KMS-11 (cell line): ENCODE data around the gene PDE4DIP.
A peak's percentile ranks its signal among the peaks of the same experiment; 100 is the strongest.
"Not testable (repeated sequence)": the region's sequence is repeated elsewhere in the genome, so short reads cannot be mapped to it uniquely, and the experiment has no call there.

Experiments used
- H2AFZ ChIP-seq: fragments of 200-600 bp; sonication (generic); 2 replicates; pipeline ENCODE4 v1.6.1; 2016; ENCODE audit warnings: antibody characterized with exemption, mixed run types, low read depth
- H3K27ac ChIP-seq: fragments of 200-600 bp; sonication (generic); 2 replicates; pipeline ENCODE4 v1.6.1; 2016; ENCODE audit warnings: mild to moderate bottlenecking, mixed run types
- H3K27me3 ChIP-seq: fragments of 200-600 bp; sonication (generic); 2 replicates; pipeline ENCODE4 v1.6.1; 2017; ENCODE audit warnings: mild to moderate bottlenecking, low read depth, mixed run types, moderate library complexity; ENCODE audit not compliant: insufficient read depth
- H3K36me3 ChIP-seq: fragments of 200-600 bp; sonication (generic); 2 replicates; pipeline ENCODE4 v1.6.1; 2017; ENCODE audit warnings: mild to moderate bottlenecking, mixed run types; ENCODE audit not compliant: insufficient read depth
- H3K4me1 ChIP-seq: fragments of 200-600 bp; sonication (generic); 2 replicates; pipeline ENCODE4 v1.6.1; 2016; ENCODE audit warnings: mild to moderate bottlenecking, low read depth, mixed run types; ENCODE audit not compliant: poor library complexity, severe bottlenecking
- H3K4me2 ChIP-seq: fragments of 200-600 bp; sonication (generic); 2 replicates; pipeline ENCODE4 v1.7.0; 2016; ENCODE audit warnings: mild to moderate bottlenecking, mixed run types
- H3K4me3 ChIP-seq: fragments of 200-600 bp; sonication (generic); IDR thresholded peaks from 2 replicates; pipeline ENCODE4 v1.6.1; 2017; ENCODE audit warnings: low read depth, low read length, mixed read lengths; ENCODE audit not compliant: insufficient read depth
- H3K79me2 ChIP-seq: fragments of 200-600 bp; sonication (generic); 2 replicates; pipeline ENCODE4 v1.6.1; 2016; ENCODE audit warnings: low read depth, mixed run types; ENCODE audit not compliant: insufficient read depth
- H3K9ac ChIP-seq: fragments of 200-600 bp; sonication (generic); 2 replicates; pipeline ENCODE4 v1.6.1; 2016; ENCODE audit warnings: mild to moderate bottlenecking, mixed run types
- H4K20me1 ChIP-seq: fragments of 200-600 bp; sonication (generic); 2 replicates; pipeline ENCODE4 v1.6.1; 2016; ENCODE audit warnings: mild to moderate bottlenecking, mixed run types; ENCODE audit not compliant: insufficient read depth

The PDE4DIP gene

GRCh38 chr1:148968682-148969081 lies 124.5 kb downstream of the PDE4DIP start:
- not testable (repeated sequence) for H3K4me1 ChIP-seq, H3K27ac ChIP-seq, H3K4me2 ChIP-seq, H3K79me2 ChIP-seq, H3K4me3 ChIP-seq, H2AFZ ChIP-seq, H3K9ac ChIP-seq, H3K36me3 ChIP-seq, H3K27me3 ChIP-seq, H4K20me1 ChIP-seq

- not testable (repeated sequence) for H2AFZ ChIP-seq, H3K9ac ChIP-seq, H3K4me3 ChIP-seq, H3K79me2 ChIP-seq, H3K4me1 ChIP-seq, H3K4me2 ChIP-seq, H3K27me3 ChIP-seq, H3K27ac ChIP-seq, H3K36me3 ChIP-seq, H4K20me1 ChIP-seq
These were observed 124.9 kb downstream of the PDE4DIP start for GRCh38 chr1:148969126-148969525.

- not testable (repeated sequence) for H3K27me3 ChIP-seq, H4K20me1 ChIP-seq, H3K36me3 ChIP-seq, H3K4me3 ChIP-seq, H3K79me2 ChIP-seq
- H2AFZ ChIP-seq, result peak overlapping the region; percentile 59
- peak overlapping the region; percentile 99 for H3K4me2 ChIP-seq
- peak overlapping the region; percentile 33; the same call in 1 of the 2 replicates for H3K9ac ChIP-seq
- H3K27ac ChIP-seq, result peak overlapping the region; percentile 81
- peaks cover 23% of the 10 kb centered on the region for H3K4me1 ChIP-seq
These were observed 131.2 kb downstream of the PDE4DIP start for GRCh38 chr1:148975453-148975852.

- peak overlapping the region; percentile 99 for H3K4me2 ChIP-seq
- H4K20me1 ChIP-seq, H3K4me3 ChIP-seq, H3K36me3 ChIP-seq, H3K27me3 ChIP-seq, H3K79me2 ChIP-seq: not testable (repeated sequence)
- H2AFZ ChIP-seq, result peak overlapping the region; percentile 59; the same call in 1 of the 2 replicates
- H3K27ac ChIP-seq, result peak overlapping the region; percentile 81
- peaks cover 23% of the 10 kb centered on the region for H3K4me1 ChIP-seq
- H3K9ac ChIP-seq, result peak overlapping the region; percentile 33; the same call in 1 of the 2 replicates
These were observed 131.8 kb downstream of the PDE4DIP start for GRCh38 chr1:148975866-148976537.

- H3K27me3 ChIP-seq, H3K4me2 ChIP-seq, H3K27ac ChIP-seq, H3K36me3 ChIP-seq, H3K4me3 ChIP-seq, H3K9ac ChIP-seq, H4K20me1 ChIP-seq, H3K79me2 ChIP-seq, H2AFZ ChIP-seq: not testable (repeated sequence)
- H3K4me1 ChIP-seq, result peaks cover 23% of the 10 kb centered on the region
These were observed 133.6 kb downstream of the PDE4DIP start for GRCh38 chr1:148977785-148978184.

GRCh38 chr1:148989378-148989777 lies 145.2 kb downstream of the PDE4DIP start:
- not testable (repeated sequence) for H3K4me1 ChIP-seq, H3K4me2 ChIP-seq, H4K20me1 ChIP-seq, H3K36me3 ChIP-seq, H3K27ac ChIP-seq, H3K79me2 ChIP-seq, H3K27me3 ChIP-seq, H3K9ac ChIP-seq, H3K4me3 ChIP-seq, H2AFZ ChIP-seq

- H3K4me1 ChIP-seq, result not testable (repeated sequence)
These were observed 146.1 kb downstream of the PDE4DIP start for GRCh38 chr1:148990233-148990788.

GRCh38 chr1:148991818-148992217 lies 147.6 kb downstream of the PDE4DIP start:
- H4K20me1 ChIP-seq, H3K4me1 ChIP-seq, H3K27me3 ChIP-seq, H3K4me2 ChIP-seq, H3K4me3 ChIP-seq, H3K27ac ChIP-seq, H3K9ac ChIP-seq, H3K36me3 ChIP-seq, H2AFZ ChIP-seq, H3K79me2 ChIP-seq: not testable (repeated sequence)

More at GRCh38 chr1:148990233-148990788, 146.1 kb downstream of the PDE4DIP start:
- not testable (repeated sequence) for H3K27ac ChIP-seq, H3K4me3 ChIP-seq, H3K27me3 ChIP-seq, H2AFZ ChIP-seq, H3K4me2 ChIP-seq, H3K79me2 ChIP-seq, H4K20me1 ChIP-seq, H3K36me3 ChIP-seq, H3K9ac ChIP-seq

- not testable (repeated sequence) for H3K9ac ChIP-seq, H4K20me1 ChIP-seq, H3K4me3 ChIP-seq, H3K27ac ChIP-seq, H3K79me2 ChIP-seq, H3K4me2 ChIP-seq, H3K36me3 ChIP-seq, H3K4me1 ChIP-seq, H2AFZ ChIP-seq, H3K27me3 ChIP-seq
These were observed 148.1 kb downstream of the PDE4DIP start for GRCh38 chr1:148992364-148992763.

GRCh38 chr1:148996449-148997224 lies 152.4 kb downstream of the PDE4DIP start:
- H3K27me3 ChIP-seq, H3K4me3 ChIP-seq, H4K20me1 ChIP-seq, H3K36me3 ChIP-seq, H3K4me2 ChIP-seq, H3K27ac ChIP-seq, H3K4me1 ChIP-seq, H3K9ac ChIP-seq, H2AFZ ChIP-seq, H3K79me2 ChIP-seq: not testable (repeated sequence)
